WI38 (cell line): Measurements from ENCODE around the gene RNASE9.

Experiments
- H3K4me3 ChIP-seq: 2 replicates; pipeline ENCODE4 v1.5.1; 2011; ENCODE audit warnings: low read depth, mild to moderate bottlenecking, control low read depth, low read length
- TF ChIP-seq, protein P1 (sequence below): IDR thresholded peaks from 2 replicates; pipeline ENCODE4 v1.5.1; 2012; ENCODE audit warnings: low read depth, mild to moderate bottlenecking, control low read depth, low read length

Gene RNASE9

GRCh38 chr14:20555845-20556244 lies 5.0 kb downstream of the RNASE9 start:
- TF ChIP-seq, protein P1, sequence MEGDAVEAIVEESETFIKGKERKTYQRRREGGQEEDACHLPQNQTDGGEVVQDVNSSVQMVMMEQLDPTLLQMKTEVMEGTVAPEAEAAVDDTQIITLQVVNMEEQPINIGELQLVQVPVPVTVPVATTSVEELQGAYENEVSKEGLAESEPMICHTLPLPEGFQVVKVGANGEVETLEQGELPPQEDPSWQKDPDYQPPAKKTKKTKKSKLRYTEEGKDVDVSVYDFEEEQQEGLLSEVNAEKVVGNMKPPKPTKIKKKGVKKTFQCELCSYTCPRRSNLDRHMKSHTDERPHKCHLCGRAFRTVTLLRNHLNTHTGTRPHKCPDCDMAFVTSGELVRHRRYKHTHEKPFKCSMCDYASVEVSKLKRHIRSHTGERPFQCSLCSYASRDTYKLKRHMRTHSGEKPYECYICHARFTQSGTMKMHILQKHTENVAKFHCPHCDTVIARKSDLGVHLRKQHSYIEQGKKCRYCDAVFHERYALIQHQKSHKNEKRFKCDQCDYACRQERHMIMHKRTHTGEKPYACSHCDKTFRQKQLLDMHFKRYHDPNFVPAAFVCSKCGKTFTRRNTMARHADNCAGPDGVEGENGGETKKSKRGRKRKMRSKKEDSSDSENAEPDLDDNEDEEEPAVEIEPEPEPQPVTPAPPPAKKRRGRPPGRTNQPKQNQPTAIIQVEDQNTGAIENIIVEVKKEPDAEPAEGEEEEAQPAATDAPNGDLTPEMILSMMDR: no peak
- H3K4me3 ChIP-seq: no peak overlapping the region

DNA sequence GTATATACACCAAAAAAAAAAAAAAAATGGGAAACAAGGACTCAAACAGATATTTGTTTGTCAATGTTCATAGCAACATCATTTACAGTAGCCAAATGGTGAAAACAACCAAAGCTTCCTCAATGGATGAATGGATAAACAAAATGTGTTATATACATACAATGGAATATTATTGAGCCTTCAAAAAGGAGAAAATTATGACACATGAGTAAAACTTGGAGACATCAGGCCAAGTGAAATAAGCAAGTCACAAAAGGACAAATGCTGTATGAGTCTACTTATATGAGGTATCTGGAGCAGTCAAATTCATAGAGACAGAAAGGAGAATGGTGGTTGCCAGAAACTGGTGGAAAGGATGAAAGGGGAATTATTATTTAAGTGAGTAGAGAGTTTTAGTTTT lies 7.8 kb downstream of the RNASE9 start:
- H3K4me3 ChIP-seq: no peak overlapping the region
- TF ChIP-seq, protein P1: no peak

DNA sequence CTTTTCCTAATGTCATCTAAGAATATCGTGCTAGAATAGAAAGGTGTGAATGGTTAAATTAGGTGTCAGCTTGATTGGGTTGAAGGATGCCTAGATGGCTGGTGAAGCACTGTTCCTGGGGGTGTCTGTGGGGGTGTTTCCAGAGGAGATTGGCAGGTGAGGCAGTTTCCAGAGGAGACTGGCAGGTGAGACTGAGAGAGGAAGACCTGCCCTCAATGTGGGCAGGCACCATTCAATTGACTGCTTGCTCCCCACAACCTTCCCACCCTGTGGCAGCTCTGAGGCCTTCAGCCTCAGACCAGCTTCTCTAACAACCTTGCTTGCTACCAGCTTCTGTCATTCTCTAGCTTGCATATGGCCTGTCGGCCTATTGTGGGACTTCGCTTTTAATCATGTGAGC lies 9.2 kb downstream of the RNASE9 start:
- H3K4me3 ChIP-seq: no peak overlapping the region
- TF ChIP-seq, protein P1: no peak

- TF ChIP-seq, protein P1: no peak
Measured at GRCh38 chr14:20550926-20551325, 9.9 kb downstream of the RNASE9 start.

DNA sequence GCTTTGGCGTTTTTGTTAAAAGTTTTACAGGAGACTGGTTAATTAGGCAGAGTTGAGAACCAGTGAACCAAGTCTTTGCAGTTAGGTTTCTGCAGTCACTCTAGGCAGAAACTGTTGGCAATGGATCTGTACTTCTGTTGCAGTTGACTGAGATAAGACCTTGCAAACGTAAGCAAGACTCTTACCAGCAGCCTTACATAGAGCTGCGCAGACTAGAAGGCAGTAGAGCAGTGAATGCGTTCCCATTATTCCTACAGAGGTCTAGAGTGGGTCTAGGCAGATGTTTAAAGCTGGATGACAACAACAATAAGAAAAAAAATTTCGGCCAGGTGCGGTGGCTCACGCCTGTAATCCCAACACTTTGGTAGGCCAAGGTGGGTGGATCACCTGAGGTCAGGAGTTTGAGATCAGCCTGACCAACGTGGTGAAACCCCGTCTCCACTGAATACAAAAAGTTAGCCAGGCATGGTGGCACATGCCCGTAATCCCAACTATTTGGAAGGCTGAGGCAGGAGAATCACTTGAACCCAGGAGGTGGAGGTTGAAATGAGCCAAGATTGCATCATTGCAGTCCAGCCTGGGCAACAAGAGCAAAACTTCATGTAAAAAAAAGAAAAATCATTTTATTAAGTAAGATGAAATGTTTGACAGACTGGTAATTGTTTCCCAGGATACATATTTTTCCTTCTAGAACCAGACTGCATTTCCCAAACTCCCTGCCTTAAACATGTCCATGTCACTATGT lies 12.3 kb downstream of the RNASE9 start:
- no peak overlapping the region for H3K4me3 ChIP-seq
- TF ChIP-seq, protein P1: no peak

More at GRCh38 chr14:20550926-20551325, 9.9 kb downstream of the RNASE9 start:
- no peak overlapping the region for H3K4me3 ChIP-seq

- no peak overlapping the region for H3K4me3 ChIP-seq
- TF ChIP-seq, protein P1: no peak
Measured at GRCh38 chr14:20546877-20547276, 14.0 kb downstream of the RNASE9 start.

DNA sequence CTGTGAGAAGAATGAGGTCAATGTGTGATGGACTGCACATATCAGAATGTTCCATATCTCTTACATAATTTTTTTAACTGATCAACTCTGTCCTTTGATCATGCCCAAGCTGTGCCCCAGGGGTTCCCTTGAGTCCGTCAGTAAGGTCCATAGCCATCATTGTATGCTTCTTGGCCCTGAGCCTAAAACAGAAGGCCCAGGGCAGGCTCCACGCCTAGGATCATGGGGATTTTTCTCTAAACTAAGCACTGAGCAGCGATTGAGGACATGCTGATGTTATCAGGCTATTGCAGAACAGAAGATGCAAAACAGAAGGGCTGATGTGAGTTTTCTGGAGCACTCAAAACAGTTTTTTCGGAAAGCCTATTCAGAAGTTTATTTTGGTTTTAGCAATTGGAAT lies 20.9 kb downstream of the RNASE9 start:
- TF ChIP-seq, protein P1: no peak
- H3K4me3 ChIP-seq: no peak overlapping the region
